Activated CD8-positive, alpha-beta T cell treated with anti-CD3 and anti-CD28 coated beads, Interleukin-2, amount 10 ng/mL, durations not matched to agents 7 days and 5 days (primary cell): ENCODE data around the gene TSTD1. TPM values are rescaled to one million over a fixed set of nuclear protein-coding genes. Genes with fewer than 3 reads are reported as not detected.
"Not testable (repeated sequence)": the region's sequence is repeated elsewhere in the genome, so short reads cannot be mapped to it uniquely, and the experiment has no call there.

Experiments
- ATAC-seq: fragments of 150-1000 bp; cut with Tn5 transposase; one replicate; pipeline ENCODE4 v1.10.0; 2021; ENCODE audit warnings: moderate library complexity
- CTCF ChIA-PET: fragments of 350-600 bp; sonication (Branson Sonifier 250); formaldehyde crosslinking; loops from one replicate; lab custom pipeline; 2021; ENCODE audit warnings: antibody characterized with exemption; lab: Charles Lee
- POLR2A ChIA-PET: fragments of 350-600 bp; sonication (Branson Sonifier 250); formaldehyde crosslinking; loops from one replicate; lab custom pipeline; 2021; ENCODE audit warnings: antibody characterized with exemption; lab: Charles Lee
- DNase-seq: peaks from one replicate; pipeline ENCODE4 v3.0.0-alpha.2; 2020
- H3K27ac Mint-ChIP-seq: one replicate; pipeline ENCODE4 v1.8.0; 2021; ENCODE audit warnings: mild to moderate bottlenecking, mixed read lengths
- H3K27me3 Mint-ChIP-seq: one replicate; pipeline ENCODE4 v1.8.0; 2021; ENCODE audit warnings: low read depth, mixed read lengths
- H3K36me3 Mint-ChIP-seq: one replicate; pipeline ENCODE4 v1.8.0; 2021; ENCODE audit warnings: low read depth, mixed read lengths
- H3K4me1 Mint-ChIP-seq: one replicate; pipeline ENCODE4 v1.8.0; 2021; ENCODE audit warnings: low read depth, mixed read lengths
- H3K4me3 Mint-ChIP-seq: one replicate; pipeline ENCODE4 v1.8.0; 2021; ENCODE audit warnings: mild to moderate bottlenecking, mixed read lengths
- H3K9me3 Mint-ChIP-seq: one replicate; pipeline ENCODE4 v1.8.0; 2022; ENCODE audit warnings: mixed read lengths; ENCODE audit not compliant: insufficient read depth
- total RNA-seq, 2 experiments: library from RNA; stranded (reverse); gene quantifications; one replicate each; pipeline ENCODE4 v1.2.3, GENCODE V29; 2021

Gene TSTD1
- total RNA-seq, 2 experiments from 2014 or later, result 63.2 to 63.3 TPM

- ATAC-seq, H3K27me3 Mint-ChIP-seq, H3K4me1 Mint-ChIP-seq, H3K36me3 Mint-ChIP-seq, H3K27ac Mint-ChIP-seq, DNase-seq, H3K4me3 Mint-ChIP-seq, H3K9me3 Mint-ChIP-seq: not testable (repeated sequence)
- ChIA-PET POLR2A (interaction anchor here (0.7 kb wide), 1 partner anchor 214 kb away, joined by 4 read pairs; no protein-coding TSS in a partner anchor), CTCF (interaction anchor here (0.6 to 3.4 kb wide), 2 partner anchors 53 to 156 kb away, joined by 3 to 19 read pairs; no protein-coding TSS in a partner anchor)
Observed at GRCh38 chr1:160992036-160992435, 46.7 kb downstream of the TSTD1 start.

Other genes starting within 250 kb of the TSTD1 start
- gene LY9, start 242.8 kb downstream of the TSTD1 start, total RNA-seq, result 10 to 100 TPM; 24.7 to 24.9 TPM
- 10 to 100 TPM; 15.0 to 15.5 TPM for gene CD244, start 176.1 kb downstream of the TSTD1 start, total RNA-seq
- not detected for gene ITLN1, start 153.8 kb downstream of the TSTD1 start, total RNA-seq
- gene ITLN2, start 84.2 kb downstream of the TSTD1 start, total RNA-seq, result not detected
- gene F11R, start 17.8 kb downstream of the TSTD1 start, total RNA-seq, result 10 to 100 TPM; 13.7 to 18.4 TPM
- 10 to 100 TPM; 81.6 to 83.2 TPM for gene USF1, start 7.0 kb upstream of the TSTD1 start, total RNA-seq
- 100 to 1,000 TPM; 277 to 281 TPM for gene ARHGAP30, start 30.9 kb upstream of the TSTD1 start, total RNA-seq
- not detected for gene NECTIN4, start 50.6 kb upstream of the TSTD1 start, total RNA-seq
- under 1 TPM; 0.61 to 0.91 TPM for gene KLHDC9, start 59.4 kb upstream of the TSTD1 start, total RNA-seq
- gene PFDN2, start 79.1 kb upstream of the TSTD1 start, total RNA-seq, result 10 to 100 TPM; 66.3 to 68.0 TPM
- gene NIT1, start 79.1 kb upstream of the TSTD1 start, total RNA-seq, result 10 to 100 TPM; 34.1 to 35.2 TPM
- 10 to 100 TPM; 34.5 to 36.3 TPM for gene DEDD, start 93.7 kb upstream of the TSTD1 start, total RNA-seq
- gene UFC1, start 115.0 kb upstream of the TSTD1 start, total RNA-seq, result 100 to 1,000 TPM; 103 to 104 TPM
- 10 to 100 TPM; 29.2 to 32.0 TPM for gene USP21, start 120.5 kb upstream of the TSTD1 start, total RNA-seq
- 10 to 100 TPM; 37.7 to 38.5 TPM for gene PPOX, start 127.5 kb upstream of the TSTD1 start, total RNA-seq
- gene B4GALT3, start 138.5 kb upstream of the TSTD1 start, total RNA-seq, result 10 to 100 TPM; 34.2 to 37.0 TPM
- gene ADAMTS4, start 160.1 kb upstream of the TSTD1 start, total RNA-seq, result 1 to 10 TPM in 1 of 2 experiments, under 1 TPM in 1; 0.82 to 2.1 TPM
- 10 to 100 TPM; 73.6 to 76.8 TPM for gene NDUFS2, start 163.4 kb upstream of the TSTD1 start, total RNA-seq
- gene FCER1G, start 176.3 kb upstream of the TSTD1 start, total RNA-seq, result 10 to 100 TPM; 12.0 to 14.0 TPM
- not detected for gene APOA2, start 184.7 kb upstream of the TSTD1 start, total RNA-seq
- 10 to 100 TPM; 19.1 to 22.0 TPM for gene TOMM40L, start 187.1 kb upstream of the TSTD1 start, total RNA-seq
- not detected for gene NR1I3, start 199.2 kb upstream of the TSTD1 start, total RNA-seq
- gene PCP4L1, start 219.8 kb upstream of the TSTD1 start, total RNA-seq, result under 1 TPM; 0.34 to 0.40 TPM